Neural crest cell (in vitro differentiated cells): ENCODE data around the gene CARD19. TPM values are rescaled to one million over a fixed set of nuclear protein-coding genes. Genes with fewer than 3 reads are reported as not detected.
A peak's percentile ranks its signal among the peaks of the same experiment; 100 is the strongest.

Experiments
- DNase-seq: peaks from one replicate; pipeline ENCODE4 v3.0.0; 2021; ENCODE audit warnings: low read depth, mixed read lengths, low spot score
- H3K27ac Mint-ChIP-seq: one replicate; pipeline ENCODE4 v1.8.0; 2021; ENCODE audit warnings: mild to moderate bottlenecking, mixed read lengths; ENCODE audit not compliant: unreplicated experiment
- H3K27me3 Mint-ChIP-seq: 2 replicates; pipeline ENCODE4 v1.8.0; 2021; ENCODE audit warnings: low read depth, mild to moderate bottlenecking, mixed read lengths
- H3K36me3 Mint-ChIP-seq: 2 replicates; pipeline ENCODE4 v1.8.0; 2021; ENCODE audit warnings: low read depth, mild to moderate bottlenecking, mixed read lengths
- H3K4me1 Mint-ChIP-seq: 2 replicates; pipeline ENCODE4 v1.8.0; 2021; ENCODE audit warnings: mixed read lengths
- H3K4me3 Mint-ChIP-seq: one replicate; pipeline ENCODE4 v1.8.0; 2021; ENCODE audit warnings: mild to moderate bottlenecking, mixed read lengths
- H3K9me3 Mint-ChIP-seq: 2 replicates; pipeline ENCODE4 v1.8.0; 2021; ENCODE audit warnings: mixed read lengths
- CTCF ChIP-seq: fragments of 200-600 bp; sonication (generic); conservative IDR thresholded peaks from 2 replicates; pipeline ENCODE4 v1.5.0; 2021; ENCODE audit warnings: antibody characterized with exemption, mild to moderate bottlenecking
- total RNA-seq: library from RNA; stranded (reverse); gene quantifications from 2 replicates; pipeline ENCODE4 v1.2.1, GENCODE V29; 2021

Gene CARD19
- total RNA-seq, 1 donor from 2014 or later, result 22.1 TPM

- DNase-seq, result no peak
- Mint-ChIP-seq H3K27ac (peak overlapping the region; percentile 12), H3K27me3 (no peaks in the 10 kb centered on the region), H3K36me3 (no peaks in the 10 kb centered on the region), H3K4me1 (no peaks in the 10 kb centered on the region), H3K9me3 (no peaks in the 10 kb centered on the region), H3K4me3 (no peak overlapping the region)
- TF ChIP-seq CTCF, result no peak
Observed at GRCh38 chr9:93119703-93119952, 23.6 kb downstream of the CARD19 start.

GRCh38 chr9:93119953-93120845 is 24.2 kb downstream of the CARD19 start:
- DNase-seq, result no peak
- Mint-ChIP-seq H3K27me3 (no peaks in the 10 kb centered on the region), H3K9me3 (no peaks in the 10 kb centered on the region), H3K36me3 (no peaks in the 10 kb centered on the region), H3K4me1 (no peaks in the 10 kb centered on the region), H3K4me3 (no peak overlapping the region), H3K27ac (no peak overlapping the region)
- no peak for TF ChIP-seq CTCF

GRCh38 chr9:93120846-93121315 is 24.9 kb downstream of the CARD19 start:
- Mint-ChIP-seq H3K4me1 (peaks cover 2% of the 10 kb centered on the region), H3K4me3 (no peak overlapping the region), H3K9me3 (no peaks in the 10 kb centered on the region), H3K27me3 (no peaks in the 10 kb centered on the region), H3K27ac (no peak overlapping the region), H3K36me3 (no peaks in the 10 kb centered on the region)
- no peak for TF ChIP-seq CTCF
- DNase-seq, result no peak

- TF ChIP-seq CTCF, result no peak
- Mint-ChIP-seq H3K36me3 (no peaks in the 10 kb centered on the region), H3K4me3 (no peak overlapping the region), H3K27ac (no peak overlapping the region), H3K9me3 (no peaks in the 10 kb centered on the region), H3K4me1 (peaks cover 9% of the 10 kb centered on the region), H3K27me3 (no peaks in the 10 kb centered on the region)
- no peak for DNase-seq
Observed at GRCh38 chr9:93121316-93122241, 25.6 kb downstream of the CARD19 start.

- H3K27ac Mint-ChIP-seq, result peak overlapping the region; percentile 35
- H3K27me3 Mint-ChIP-seq, result no peaks in the 10 kb centered on the region
- peaks cover 16% of the 10 kb centered on the region for H3K4me1 Mint-ChIP-seq
- H3K9me3 Mint-ChIP-seq, result no peaks in the 10 kb centered on the region
- no peak for DNase-seq
- H3K4me3 Mint-ChIP-seq, result no peak overlapping the region
- no peak for TF ChIP-seq CTCF
- no peaks in the 10 kb centered on the region for H3K36me3 Mint-ChIP-seq
Observed at GRCh38 chr9:93122721-93123221, 26.8 kb downstream of the CARD19 start.
